ENCODE measurements around the gene DCST2.

The DCST2 gene

DNA sequence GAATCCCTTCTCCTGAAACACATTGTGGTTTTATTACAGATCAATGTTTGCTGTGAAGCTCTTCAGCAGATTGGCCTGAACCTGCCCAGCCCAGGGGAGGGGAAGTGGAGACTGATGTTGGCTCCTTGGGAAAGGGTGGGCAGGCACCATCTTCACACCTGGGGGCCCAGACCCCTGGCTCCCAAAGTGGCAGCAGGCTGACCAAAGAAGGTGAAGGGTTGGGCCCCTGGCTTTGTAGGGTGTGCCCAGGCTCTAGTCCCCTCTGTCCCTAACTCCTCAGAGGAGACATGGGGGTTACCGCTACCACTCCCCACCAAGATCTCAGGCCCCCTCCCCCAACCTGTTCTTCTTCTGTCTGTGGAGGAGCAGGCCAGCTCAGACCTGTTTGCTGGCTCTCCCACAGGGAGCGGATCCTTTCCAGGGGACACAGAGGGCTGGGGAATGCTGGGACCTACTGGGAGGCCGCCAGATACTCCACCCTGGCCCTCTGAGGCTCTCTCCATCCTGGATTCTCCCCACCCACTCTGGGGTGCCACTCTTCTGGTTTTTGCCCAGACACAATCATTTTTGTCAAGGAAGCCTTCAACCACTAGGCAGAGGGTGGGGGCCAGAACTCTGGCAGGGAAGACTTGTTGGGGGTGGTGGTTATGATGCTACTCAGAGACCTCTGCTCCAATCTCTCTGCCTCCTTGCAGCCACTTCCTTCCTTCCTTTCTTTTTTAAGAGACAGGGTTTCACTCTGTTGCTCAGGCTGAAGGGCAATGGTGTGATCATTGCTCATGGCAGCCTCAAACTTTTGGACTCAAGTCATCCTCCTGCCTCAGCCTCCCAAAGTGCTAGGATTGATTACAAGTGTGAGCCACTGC, 40.0 kb upstream of the DCST2 start:
- H3K4me2 ChIP-seq (ENCODE audit: low read depth, low read length, poor library complexity, severe bottlenecking) = no peak overlapping the region
- H3K9ac ChIP-seq (ENCODE audit: low read length) = no peak overlapping the region
- TF ChIP-seq, protein P1, sequence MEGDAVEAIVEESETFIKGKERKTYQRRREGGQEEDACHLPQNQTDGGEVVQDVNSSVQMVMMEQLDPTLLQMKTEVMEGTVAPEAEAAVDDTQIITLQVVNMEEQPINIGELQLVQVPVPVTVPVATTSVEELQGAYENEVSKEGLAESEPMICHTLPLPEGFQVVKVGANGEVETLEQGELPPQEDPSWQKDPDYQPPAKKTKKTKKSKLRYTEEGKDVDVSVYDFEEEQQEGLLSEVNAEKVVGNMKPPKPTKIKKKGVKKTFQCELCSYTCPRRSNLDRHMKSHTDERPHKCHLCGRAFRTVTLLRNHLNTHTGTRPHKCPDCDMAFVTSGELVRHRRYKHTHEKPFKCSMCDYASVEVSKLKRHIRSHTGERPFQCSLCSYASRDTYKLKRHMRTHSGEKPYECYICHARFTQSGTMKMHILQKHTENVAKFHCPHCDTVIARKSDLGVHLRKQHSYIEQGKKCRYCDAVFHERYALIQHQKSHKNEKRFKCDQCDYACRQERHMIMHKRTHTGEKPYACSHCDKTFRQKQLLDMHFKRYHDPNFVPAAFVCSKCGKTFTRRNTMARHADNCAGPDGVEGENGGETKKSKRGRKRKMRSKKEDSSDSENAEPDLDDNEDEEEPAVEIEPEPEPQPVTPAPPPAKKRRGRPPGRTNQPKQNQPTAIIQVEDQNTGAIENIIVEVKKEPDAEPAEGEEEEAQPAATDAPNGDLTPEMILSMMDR (IDR thresholded peaks at IDR 0.05; ENCODE audit: insufficient read depth, low read length, poor library complexity, severe bottlenecking) = no peak
- TF ChIP-seq EZH2phosphoT487 (conservative IDR thresholded peaks at IDR 0.05; ENCODE audit: low read length) = no peak
- no peak overlapping the region for H2AFZ ChIP-seq (ENCODE audit: low read depth, low read length, severe bottlenecking)
- no peak overlapping the region for H3K27ac ChIP-seq (ENCODE audit: low read depth, low read length)
- H3K9me3 ChIP-seq (ENCODE audit: insufficient read depth, low read length) = no peaks in the 10 kb centered on the region
- no peak overlapping the region for H3K4me3 ChIP-seq (ENCODE audit: insufficient read depth, low read length, poor library complexity, severe bottlenecking)
- no peaks in the 10 kb centered on the region for H3K9me2 ChIP-seq (replicated peaks; ENCODE audit: insufficient read depth, low read length)
- H3F3A ChIP-seq (ENCODE audit: insufficient read depth) = peaks cover 8% of the 10 kb centered on the region; the same call in 1 of the 2 replicates
- H3K27me3 ChIP-seq (ENCODE audit: low read length) = no peaks in the 10 kb centered on the region
- H3K36me3 ChIP-seq (ENCODE audit: low read length) = no peaks in the 10 kb centered on the region
- H3K79me2 ChIP-seq (ENCODE audit: insufficient read depth, low read length) = no peaks in the 10 kb centered on the region
- H4K20me1 ChIP-seq (ENCODE audit: low read depth, low read length) = no peaks in the 10 kb centered on the region

DNA sequence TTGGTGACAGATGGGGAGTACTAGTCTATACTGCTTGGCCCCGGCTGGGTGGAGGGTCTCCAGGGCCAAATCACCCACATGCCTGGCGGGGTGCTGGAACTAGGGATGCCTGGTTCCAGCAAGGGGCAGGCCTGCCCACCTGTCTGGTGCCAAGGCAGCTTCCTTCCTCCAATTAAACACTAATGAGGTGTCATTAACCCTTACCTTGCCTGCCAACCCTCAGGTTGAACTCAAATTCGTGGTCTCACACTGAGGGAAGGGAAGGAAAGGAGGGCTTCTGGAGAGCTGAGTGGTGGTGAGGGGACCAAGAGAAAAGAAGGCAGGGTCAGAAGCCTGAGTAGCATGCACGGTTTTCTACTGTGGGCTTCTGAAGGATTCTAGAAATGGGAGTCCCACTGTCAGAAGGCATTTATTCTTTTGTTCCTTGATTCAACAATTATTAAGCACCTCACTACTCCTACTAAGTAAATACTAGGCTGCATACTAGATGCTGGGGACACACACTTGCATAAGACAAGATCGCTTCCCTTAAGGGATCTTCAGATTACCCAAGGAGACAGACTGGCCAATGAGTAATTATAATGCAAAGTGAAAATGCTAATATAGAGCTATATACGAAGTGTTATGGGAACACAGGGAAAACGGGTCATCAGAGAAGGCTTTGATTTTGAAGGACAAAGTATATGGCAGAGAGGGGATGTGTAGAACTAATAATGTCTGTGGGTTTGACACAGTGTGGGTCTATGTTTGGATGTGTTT, 39.1 kb upstream of the DCST2 start:
- no peak overlapping the region for H2AFZ ChIP-seq (ENCODE audit: low read depth, low read length, severe bottlenecking)
- no peak overlapping the region for H3K4me2 ChIP-seq (ENCODE audit: low read depth, low read length, poor library complexity, severe bottlenecking)
- H3K36me3 ChIP-seq (ENCODE audit: low read length) = no peaks in the 10 kb centered on the region
- no peak overlapping the region for H3K9ac ChIP-seq (ENCODE audit: low read length)
- H3K79me2 ChIP-seq (ENCODE audit: insufficient read depth, low read length) = no peaks in the 10 kb centered on the region
- no peaks in the 10 kb centered on the region for H4K20me1 ChIP-seq (ENCODE audit: low read depth, low read length)
- H3F3A ChIP-seq (ENCODE audit: insufficient read depth) = peaks cover 8% of the 10 kb centered on the region; the same call in 1 of the 2 replicates
- no peak for TF ChIP-seq EZH2phosphoT487 (conservative IDR thresholded peaks at IDR 0.05; ENCODE audit: low read length)
- TF ChIP-seq, protein P1 (IDR thresholded peaks at IDR 0.05; ENCODE audit: insufficient read depth, low read length, poor library complexity, severe bottlenecking) = no peak
- no peaks in the 10 kb centered on the region for H3K9me3 ChIP-seq (ENCODE audit: insufficient read depth, low read length)
- H3K27me3 ChIP-seq (ENCODE audit: low read length) = no peaks in the 10 kb centered on the region
- no peak overlapping the region for H3K4me3 ChIP-seq (ENCODE audit: insufficient read depth, low read length, poor library complexity, severe bottlenecking)
- H3K9me2 ChIP-seq (replicated peaks; ENCODE audit: insufficient read depth, low read length) = no peaks in the 10 kb centered on the region
- H3K27ac ChIP-seq (ENCODE audit: low read depth, low read length) = no peak overlapping the region

DNA sequence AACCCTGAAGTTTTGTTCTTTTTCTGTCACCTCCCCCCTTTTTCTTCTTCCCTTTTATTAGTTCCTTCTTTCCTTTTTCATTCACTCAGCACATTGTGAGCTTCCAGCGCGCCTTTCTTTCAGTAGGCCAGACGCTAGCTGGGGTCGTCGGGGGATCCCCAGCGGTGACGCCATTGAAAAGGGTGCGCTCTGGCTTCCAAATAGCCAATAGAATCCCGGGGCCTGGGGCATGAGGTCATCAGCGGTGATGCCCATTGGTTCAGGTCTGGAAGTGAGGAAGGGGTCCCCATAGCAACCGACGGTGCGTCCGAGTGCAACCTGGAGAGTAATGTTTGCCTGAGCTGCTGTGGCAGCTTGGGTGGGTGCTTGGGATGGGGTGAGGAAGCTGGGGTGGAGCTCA, 38.1 kb upstream of the DCST2 start:
- Histone ChIP-seq H4K20me1 (ENCODE audit: low read depth, low read length) (no peaks in the 10 kb centered on the region), H3K79me2 (ENCODE audit: insufficient read depth, low read length) (no peaks in the 10 kb centered on the region), H3K9me3 (ENCODE audit: insufficient read depth, low read length) (no peaks in the 10 kb centered on the region), H3F3A (ENCODE audit: insufficient read depth) (peaks cover 8% of the 10 kb centered on the region; the same call in 1 of the 2 replicates), H3K4me2 (ENCODE audit: low read depth, low read length, poor library complexity, severe bottlenecking) (no peak overlapping the region), H3K9me2 (replicated peaks; ENCODE audit: insufficient read depth, low read length) (no peaks in the 10 kb centered on the region), H3K9ac (ENCODE audit: low read length) (no peak overlapping the region), H3K36me3 (ENCODE audit: low read length) (no peaks in the 10 kb centered on the region), H3K4me3 (ENCODE audit: insufficient read depth, low read length, poor library complexity, severe bottlenecking) (no peak overlapping the region), H3K27ac (ENCODE audit: low read depth, low read length) (no peak overlapping the region), H3K27me3 (ENCODE audit: low read length) (no peaks in the 10 kb centered on the region), H2AFZ (ENCODE audit: low read depth, low read length, severe bottlenecking) (no peak overlapping the region)
- no peak for TF ChIP-seq EZH2phosphoT487 (conservative IDR thresholded peaks at IDR 0.05; ENCODE audit: low read length)
- TF ChIP-seq, protein P1 (IDR thresholded peaks at IDR 0.05; ENCODE audit: insufficient read depth, low read length, poor library complexity, severe bottlenecking) = no peak

Measured in SU-DHL-6 (cell line).